Endothelial cell of umbilical vein (primary cell): ENCODE measurements around the gene SIGLEC15. TPM values are rescaled to one million over a fixed set of nuclear protein-coding genes. Genes with fewer than 3 reads are reported as not detected.

Experiments used
- BruUV-seq: library from RNA; stranded (reverse); fragments of 400-500 nt; replicated peaks from 2 replicates; lab custom pipeline; 2021; lab: Mats Ljungman, UMichigan
- CTCF ChIA-PET: fragments of 300-600, 350-600 bp; sonication (Branson Sonifier 250); formaldehyde crosslinking; loops from one replicate; lab custom pipeline; 2021; ENCODE audit warnings: antibody characterized with exemption, inconsistent platforms; lab: Charles Lee
- POLR2A ChIA-PET: fragments of 300-600, 350-600 bp; sonication (Branson Sonifier 250); formaldehyde crosslinking; loops from one replicate; lab custom pipeline; 2021; ENCODE audit warnings: antibody characterized with exemption, inconsistent platforms; lab: Charles Lee
- DNase-seq: peaks from one replicate; pipeline ENCODE4 v3.0.0-alpha.2; 2011; ENCODE audit warnings: low read depth, low spot score
- FAIRE-seq: peaks from 2 replicates; lab custom pipeline; 2011; peaks lifted over from hg19 to GRCh38; lab: Jason Lieb, UNC
- H2AFZ ChIP-seq: 2 replicates; pipeline ENCODE4 v1.6.0; 2012; ENCODE audit warnings: low read depth, low read length, control low read depth, inconsistent platforms
- H3K27ac ChIP-seq: 2 replicates; pipeline ENCODE4 v1.5.1; 2011; ENCODE audit warnings: low read depth, mild to moderate bottlenecking, control low read depth, low read length, moderate library complexity; ENCODE audit not compliant: insufficient read depth
- H3K27me3 ChIP-seq, 2 experiments: 2 replicates each; pipeline versions ENCODE4 v1.6.0 to v1.6.1; 2011; ENCODE audit warnings: low read length in 2 of 2, mixed read lengths in 1 of 2; ENCODE audit not compliant: control insufficient read depth in 2 of 2, insufficient read depth in 2 of 2
- H3K36me3 ChIP-seq, 2 experiments: 2 replicates in 1 of 2; 3 replicates in 1 of 2; pipeline ENCODE4 v1.5.1; 2011; ENCODE audit warnings: low read length in 2 of 2, mild to moderate bottlenecking in 1 of 2, moderate library complexity in 1 of 2; ENCODE audit not compliant: control insufficient read depth in 2 of 2, insufficient read depth in 2 of 2; ENCODE audit errors: extremely low read depth in 1 of 2
- H3K4me1 ChIP-seq: 3 replicates; pipeline ENCODE4 v1.5.1; 2011; ENCODE audit warnings: mild to moderate bottlenecking, low read length; ENCODE audit not compliant: control insufficient read depth, insufficient read depth; ENCODE audit errors: extremely low read depth
- H3K4me2 ChIP-seq: 2 replicates; pipeline ENCODE4 v1.6.1; 2011; ENCODE audit warnings: low read length, control low read depth, mixed read lengths; ENCODE audit not compliant: insufficient read depth
- H3K4me3 ChIP-seq, 3 experiments: fragments of 200-600 bp in 1 of 3; sonication (generic), shearing (Covaris generic) in 1 of 3; replicated peaks in 1 of 3; 2 replicates each; pipeline ENCODE4 v1.5.1; 2011 to 2016; ENCODE audit warnings: control low read depth in 3 of 3, low read length in 3 of 3, mild to moderate bottlenecking in 2 of 3, inconsistent platforms in 1 of 3, low read depth in 1 of 3, moderate library complexity in 1 of 3; ENCODE audit not compliant: insufficient read depth in 1 of 3
- H3K79me2 ChIP-seq: 2 replicates; pipeline ENCODE4 v1.6.0; 2012; ENCODE audit warnings: low read length, inconsistent platforms; ENCODE audit not compliant: control insufficient read depth, insufficient read depth
- H3K9ac ChIP-seq: replicated peaks from 2 replicates; pipeline ENCODE3; 2011; ENCODE audit warnings: low read length, control low read depth; ENCODE audit not compliant: insufficient read depth; ENCODE audit errors: extremely low read depth
- H3K9me1 ChIP-seq: replicated peaks from 3 replicates; pipeline ENCODE4 v1.6.0; 2011; ENCODE audit warnings: mild to moderate bottlenecking, low read length; ENCODE audit not compliant: control insufficient read depth, insufficient read depth; ENCODE audit errors: extremely low read depth
- H3K9me3 ChIP-seq: replicated peaks from 2 replicates; pipeline ENCODE4 v1.5.1; 2012; ENCODE audit warnings: low read length, inconsistent platforms; ENCODE audit not compliant: control insufficient read depth, insufficient read depth
- H4K20me1 ChIP-seq: replicated peaks from 2 replicates; pipeline ENCODE3; 2011; ENCODE audit warnings: mild to moderate bottlenecking, low read length; ENCODE audit not compliant: control insufficient read depth, insufficient read depth; ENCODE audit errors: extremely low read depth
- EZH2 ChIP-seq: IDR thresholded peaks from 2 replicates; pipeline ENCODE4 v1.6.1; 2012; ENCODE audit warnings: borderline replicate concordance, low read depth, mild to moderate bottlenecking, moderate library complexity, low read length, inconsistent platforms; ENCODE audit not compliant: severe bottlenecking
- FOS ChIP-seq: IDR thresholded peaks from 2 replicates; pipeline ENCODE4 v1.6.1; 2011; ENCODE audit warnings: mild to moderate bottlenecking, low read length, moderate library complexity, borderline replicate concordance; ENCODE audit not compliant: insufficient read depth
- GATA2 ChIP-seq: IDR thresholded peaks from 2 replicates; pipeline ENCODE4 v1.7.0; 2011; ENCODE audit warnings: low read depth, mild to moderate bottlenecking, moderate library complexity, mixed read lengths, low read length; ENCODE audit not compliant: insufficient read length, insufficient read depth
- JUN ChIP-seq: IDR thresholded peaks from 2 replicates; pipeline ENCODE4 v1.6.1; 2011; ENCODE audit warnings: borderline replicate concordance, low read depth; ENCODE audit not compliant: insufficient read length, insufficient read depth
- MYC ChIP-seq: IDR thresholded peaks from one replicate; pipeline ENCODE4 v1.6.1; 2011; ENCODE audit warnings: mild to moderate bottlenecking, low read depth, low read length
- POLR2A ChIP-seq: IDR thresholded peaks from 2 replicates; pipeline ENCODE4 v1.6.1; 2012; ENCODE audit warnings: low read depth, mild to moderate bottlenecking, control low read depth, low read length
- POLR2AphosphoS5 ChIP-seq: IDR thresholded peaks from 2 replicates; pipeline ENCODE4 v1.6.1; 2012; ENCODE audit warnings: low read depth, mild to moderate bottlenecking, control low read depth, low read length, moderate library complexity; ENCODE audit not compliant: insufficient read depth
- dilution Hi-C: fragments of 300-500 bp; cut with MboI; formaldehyde crosslinking; loops from one replicate; pipeline ENCODE4 v1.15.0; 2019; ENCODE audit warnings: low sequenced_read_pairs; ENCODE audit not compliant: extremely low pct_ligation_motif_present
- intact Hi-C: fragments of 100-400 bp; cut with micrococcal nuclease; formaldehyde crosslinking; loops from one replicate; pipeline ENCODE4 v1.10.0; 2022
- polyA plus RNA-seq, 4 experiments: library from polyadenylated mRNA; depleted of rRNA in 3 of 4; stranded (reverse) in 3 of 4; unstranded in 1 of 4; fragments of >200 nt; gene quantifications; 2 replicates each; pipeline versions ENCODE4 v1.2.1 to v1.2.3, GENCODE V29; 2011 to 2012; ENCODE audit warnings: missing spikeins in 1 of 4
- total RNA-seq: library from RNA; stranded (reverse); gene quantifications from 2 replicates; pipeline ENCODE4 v1.2.3, GENCODE V29; 2021
- TF ChIP-seq, protein P1 (sequence below): IDR thresholded peaks from 2 replicates; pipeline ENCODE4 v1.6.1; 2011; ENCODE audit not compliant: insufficient read depth, insufficient read length
- TF ChIP-seq, protein P2 (sequence below), 2 donors: IDR thresholded peaks; 1 replicate in 1 of 2; 2 replicates in 1 of 2; pipeline ENCODE4 v1.5.1; 2011; ENCODE audit warnings: low read length in 2 of 2, mild to moderate bottlenecking in 2 of 2, moderate library complexity in 2 of 2, control low read depth in 1 of 2, inconsistent platforms in 1 of 2, low read depth in 1 of 2; ENCODE audit not compliant: insufficient read depth in 1 of 2; ENCODE audit errors: extremely low read depth in 1 of 2

SIGLEC15 gene
- total and polyA plus RNA-seq, 2 donors (not counting 3 experiments of a cell fraction or from before 2014, with no cell fraction given) = not detected

DNA sequence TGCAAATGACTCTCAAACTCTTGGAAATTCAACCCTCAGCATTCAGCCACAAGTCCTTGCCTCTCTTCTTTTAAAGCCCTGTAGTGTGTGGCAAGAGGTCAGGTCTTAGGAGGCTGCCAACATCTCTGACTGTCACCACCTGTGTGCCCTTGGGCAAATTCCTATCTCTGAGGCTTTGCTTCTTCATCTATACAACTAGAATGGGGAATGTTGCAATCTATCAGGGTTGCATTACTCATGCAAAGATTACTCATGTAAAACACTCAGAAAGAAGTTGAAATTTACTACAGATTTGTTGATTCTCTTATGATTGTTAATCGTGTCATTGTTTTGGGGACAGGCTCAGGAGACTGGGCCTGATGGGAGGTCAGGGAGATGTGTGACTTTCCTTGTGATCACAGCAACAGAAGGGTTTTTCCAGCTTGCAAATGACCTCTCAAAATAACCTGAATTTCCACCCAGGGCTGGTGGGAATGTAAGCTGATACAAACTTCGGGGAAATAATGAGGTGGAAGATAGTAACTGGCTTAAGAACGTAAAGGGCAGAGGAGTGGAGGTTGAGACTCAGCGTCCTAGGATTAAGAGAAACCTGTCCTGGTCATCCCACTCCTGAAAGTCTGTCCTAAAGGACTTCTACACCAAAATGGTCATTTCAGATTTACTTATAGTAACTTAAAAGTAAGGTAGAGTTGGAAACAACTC lies 32.1 kb upstream of the SIGLEC15 start:
- Histone ChIP-seq H4K20me1 (no peaks in the 10 kb centered on the region), H3K9me1 (no peaks in the 10 kb centered on the region), H3K27ac (no peak overlapping the region), H3K4me1 (no peaks in the 10 kb centered on the region), H3K4me2 (no peak overlapping the region), H3K79me2 (no peaks in the 10 kb centered on the region), H3K9me3 (no peaks in the 10 kb centered on the region), H2AFZ (peak overlapping the region; percentile 37), H3K27me3 (no peaks in the 10 kb centered on the region), H3K9ac (no peak overlapping the region), H3K4me3 (no peak overlapping the region), H3K36me3 (no peaks in the 10 kb centered on the region)
- TF ChIP-seq FOS (peak; percentile 34), MYC (no peak)
- intact Hi-C loops (no loop called here), dilution Hi-C loops (no loop called here)
- ChIA-PET CTCF (interaction anchor here (1.0 kb wide), 1 partner anchor 9 kb away, joined by 3 read pairs; no protein-coding TSS in a partner anchor), POLR2A (no interaction called here)
- BruUV-seq = no TSS peak
- DNase-seq (no peak), FAIRE-seq (no peak)

DNA sequence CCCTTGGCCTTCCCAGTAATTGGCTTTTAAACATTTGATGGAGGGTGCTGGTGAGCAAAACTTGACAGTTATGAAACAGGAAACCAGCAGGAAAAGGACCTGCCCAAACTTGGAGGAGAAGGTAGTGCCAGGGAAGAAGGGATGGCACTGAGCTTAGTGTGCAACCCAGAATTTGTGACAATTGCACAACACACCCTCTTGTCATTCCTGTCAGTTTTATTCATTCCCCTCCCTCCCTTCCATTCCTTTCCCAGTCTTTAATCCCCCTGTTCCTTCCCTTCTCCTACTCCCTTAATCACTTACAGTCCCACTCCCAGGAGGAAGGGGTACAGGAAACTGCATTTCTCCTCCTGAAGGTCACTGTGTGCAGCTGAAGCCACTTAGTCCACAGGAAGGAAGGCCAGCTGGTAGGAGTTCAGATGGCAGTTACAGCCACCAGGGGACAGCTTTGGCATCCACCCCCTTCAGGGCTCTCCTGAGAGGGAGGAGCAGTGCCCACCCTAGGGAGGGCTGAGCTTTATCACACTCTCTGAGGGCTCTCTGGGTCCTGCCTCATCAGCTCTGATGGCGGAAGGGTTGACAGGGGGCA lies 24.0 kb upstream of the SIGLEC15 start:
- FAIRE-seq = peak; percentile 28
- Histone ChIP-seq H3K27ac (peak overlapping the region; percentile 88), H3K36me3 (no peaks in the 10 kb centered on the region), H3K79me2 (no peaks in the 10 kb centered on the region), H2AFZ (peak overlapping the region; percentile 74), H3K9me1 (no peaks in the 10 kb centered on the region), H3K4me1 (peaks cover 26% of the 10 kb centered on the region), H3K9ac (no peak overlapping the region), H3K27me3 (no peaks in the 10 kb centered on the region), H3K4me3 (no peak overlapping the region), H3K4me2 (no peak overlapping the region), H4K20me1 (no peaks in the 10 kb centered on the region), H3K9me3 (no peaks in the 10 kb centered on the region)
- no TSS peak for BruUV-seq
- POLR2A ChIA-PET = interaction anchor here (2.4 kb wide), 1 partner anchor 26 kb away, joined by 8 read pairs; no protein-coding TSS in a partner anchor
- intact Hi-C loops = loop anchor here (2.0 kb wide), 1 partner anchor 35 kb away; no protein-coding TSS in a partner anchor
- dilution Hi-C loops = no loop called here
- no peak for TF ChIP-seq POLR2AphosphoS5
- TF ChIP-seq, protein P1, sequence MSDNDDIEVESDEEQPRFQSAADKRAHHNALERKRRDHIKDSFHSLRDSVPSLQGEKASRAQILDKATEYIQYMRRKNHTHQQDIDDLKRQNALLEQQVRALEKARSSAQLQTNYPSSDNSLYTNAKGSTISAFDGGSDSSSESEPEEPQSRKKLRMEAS = no peak
- TF ChIP-seq POLR2A = no peak
- no peak for TF ChIP-seq GATA2
- TF ChIP-seq EZH2 = no peak
- TF ChIP-seq, protein P2, sequence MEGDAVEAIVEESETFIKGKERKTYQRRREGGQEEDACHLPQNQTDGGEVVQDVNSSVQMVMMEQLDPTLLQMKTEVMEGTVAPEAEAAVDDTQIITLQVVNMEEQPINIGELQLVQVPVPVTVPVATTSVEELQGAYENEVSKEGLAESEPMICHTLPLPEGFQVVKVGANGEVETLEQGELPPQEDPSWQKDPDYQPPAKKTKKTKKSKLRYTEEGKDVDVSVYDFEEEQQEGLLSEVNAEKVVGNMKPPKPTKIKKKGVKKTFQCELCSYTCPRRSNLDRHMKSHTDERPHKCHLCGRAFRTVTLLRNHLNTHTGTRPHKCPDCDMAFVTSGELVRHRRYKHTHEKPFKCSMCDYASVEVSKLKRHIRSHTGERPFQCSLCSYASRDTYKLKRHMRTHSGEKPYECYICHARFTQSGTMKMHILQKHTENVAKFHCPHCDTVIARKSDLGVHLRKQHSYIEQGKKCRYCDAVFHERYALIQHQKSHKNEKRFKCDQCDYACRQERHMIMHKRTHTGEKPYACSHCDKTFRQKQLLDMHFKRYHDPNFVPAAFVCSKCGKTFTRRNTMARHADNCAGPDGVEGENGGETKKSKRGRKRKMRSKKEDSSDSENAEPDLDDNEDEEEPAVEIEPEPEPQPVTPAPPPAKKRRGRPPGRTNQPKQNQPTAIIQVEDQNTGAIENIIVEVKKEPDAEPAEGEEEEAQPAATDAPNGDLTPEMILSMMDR (IDR thresholded peaks at IDR 0.05; ENCODE audit: extremely low read depth in 1 of 2, insufficient read depth in 1 of 2, low read depth in 1 of 2, low read length in 2 of 2) = no peak
- no peak for TF ChIP-seq MYC
- TF ChIP-seq FOS = no peak
- TF ChIP-seq JUN = no peak
- DNase-seq = peak; percentile 24
- CTCF ChIA-PET = interaction anchor here (0.7 to 3.1 kb wide), 6 partner anchors 20 to 79 kb away, joined by 4 to 15 read pairs (median 5); no protein-coding TSS in a partner anchor
